Parathyroid adenoma (tissue), 2 donors: ENCODE results near the gene FAM163B.

Source experiments
- H2AFZ ChIP-seq: fragments of 300-600 bp; sonication (generic); one replicate; pipeline ENCODE4 v1.7.0; 2017; ENCODE audit warnings: antibody characterized with exemption, mild to moderate bottlenecking
- H3K27ac ChIP-seq: fragments of 300-600 bp; sonication (generic); one replicate; pipeline ENCODE4 v1.7.0; 2017
- H3K27me3 ChIP-seq: fragments of 300-600 bp; sonication (generic); one replicate; pipeline ENCODE4 v1.7.0; 2017; ENCODE audit warnings: low read length; ENCODE audit not compliant: control insufficient read depth, insufficient read depth
- H3K36me3 ChIP-seq: fragments of 300-600 bp; sonication (generic); one replicate; pipeline ENCODE4 v1.7.0; 2017; ENCODE audit warnings: low read length; ENCODE audit not compliant: control insufficient read depth, insufficient read depth
- H3K4me1 ChIP-seq: fragments of 300-600 bp; sonication (generic); one replicate; pipeline ENCODE4 v1.7.0; 2017; ENCODE audit warnings: control low read depth
- H3K4me2 ChIP-seq: fragments of 300-600 bp; sonication (generic); one replicate; pipeline ENCODE4 v1.7.0; 2017; ENCODE audit warnings: low read length
- H3K4me3 ChIP-seq: fragments of 300-600 bp; sonication (generic); one replicate; pipeline ENCODE4 v1.7.0; 2017; ENCODE audit warnings: low read depth, low read length
- H3K79me2 ChIP-seq: fragments of 300-600 bp; sonication (generic); one replicate; pipeline ENCODE4 v1.7.0; 2017; ENCODE audit warnings: control low read depth
- H3K9ac ChIP-seq: fragments of 300-600 bp; sonication (generic); one replicate; pipeline ENCODE4 v1.7.0; 2017; ENCODE audit warnings: mild to moderate bottlenecking
- H3K9me3 ChIP-seq: fragments of 300-600 bp; sonication (generic); one replicate; pipeline ENCODE4 v1.7.0; 2017; ENCODE audit warnings: low read length; ENCODE audit not compliant: control insufficient read depth
- TF ChIP-seq, protein P1 (sequence below): fragments of 300-600 bp; sonication (generic); IDR thresholded peaks from one replicate; pipeline ENCODE4 v1.7.0; 2017; ENCODE audit warnings: antibody characterized with exemption, mild to moderate bottlenecking
- donor health status: primary hyperparathyroidism.

The FAM163B gene

DNA sequence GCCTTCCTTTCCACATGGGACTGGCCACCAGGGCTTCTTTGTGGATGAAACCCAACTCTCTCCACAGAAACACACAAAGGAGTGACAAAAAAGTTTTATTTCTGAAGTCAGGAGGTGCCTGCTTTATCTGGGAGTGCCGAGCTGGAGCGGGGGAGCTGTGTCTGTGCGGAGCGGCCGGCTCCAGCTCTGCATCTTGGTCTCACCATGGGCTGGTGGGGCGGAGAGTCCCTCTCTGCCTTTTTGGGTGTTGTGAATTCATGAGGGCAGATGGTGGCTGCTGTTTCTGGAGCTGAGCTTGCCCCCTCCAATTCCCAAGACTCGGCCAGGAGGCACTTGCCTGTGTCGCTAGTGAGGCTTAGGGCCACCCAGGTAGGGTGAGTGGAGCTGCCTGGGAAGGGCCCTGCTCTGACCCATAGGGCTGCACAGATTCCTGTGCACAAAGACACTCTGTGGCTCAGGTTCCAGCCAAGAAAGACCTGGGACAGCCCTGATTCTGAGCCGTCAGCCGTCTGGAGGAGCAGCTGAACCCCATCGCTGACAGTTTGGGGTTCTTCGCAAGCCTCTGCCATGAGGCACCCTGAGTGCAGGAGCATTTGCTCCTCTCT lies 28.4 kb upstream of the FAM163B start:
- H3K36me3 ChIP-seq, result no peaks in the 10 kb centered on the region
- TF ChIP-seq, protein P1, sequence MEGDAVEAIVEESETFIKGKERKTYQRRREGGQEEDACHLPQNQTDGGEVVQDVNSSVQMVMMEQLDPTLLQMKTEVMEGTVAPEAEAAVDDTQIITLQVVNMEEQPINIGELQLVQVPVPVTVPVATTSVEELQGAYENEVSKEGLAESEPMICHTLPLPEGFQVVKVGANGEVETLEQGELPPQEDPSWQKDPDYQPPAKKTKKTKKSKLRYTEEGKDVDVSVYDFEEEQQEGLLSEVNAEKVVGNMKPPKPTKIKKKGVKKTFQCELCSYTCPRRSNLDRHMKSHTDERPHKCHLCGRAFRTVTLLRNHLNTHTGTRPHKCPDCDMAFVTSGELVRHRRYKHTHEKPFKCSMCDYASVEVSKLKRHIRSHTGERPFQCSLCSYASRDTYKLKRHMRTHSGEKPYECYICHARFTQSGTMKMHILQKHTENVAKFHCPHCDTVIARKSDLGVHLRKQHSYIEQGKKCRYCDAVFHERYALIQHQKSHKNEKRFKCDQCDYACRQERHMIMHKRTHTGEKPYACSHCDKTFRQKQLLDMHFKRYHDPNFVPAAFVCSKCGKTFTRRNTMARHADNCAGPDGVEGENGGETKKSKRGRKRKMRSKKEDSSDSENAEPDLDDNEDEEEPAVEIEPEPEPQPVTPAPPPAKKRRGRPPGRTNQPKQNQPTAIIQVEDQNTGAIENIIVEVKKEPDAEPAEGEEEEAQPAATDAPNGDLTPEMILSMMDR, result no peak
- no peak overlapping the region for H3K4me3 ChIP-seq
- H3K9ac ChIP-seq, result no peak overlapping the region
- H3K4me2 ChIP-seq, result no peak overlapping the region
- H2AFZ ChIP-seq, result no peak overlapping the region
- H3K4me1 ChIP-seq, result peaks cover 4% of the 10 kb centered on the region
- H3K79me2 ChIP-seq, result no peaks in the 10 kb centered on the region
- no peaks in the 10 kb centered on the region for H3K27me3 ChIP-seq
- H3K9me3 ChIP-seq, result no peaks in the 10 kb centered on the region
- H3K27ac ChIP-seq, result no peak overlapping the region

DNA sequence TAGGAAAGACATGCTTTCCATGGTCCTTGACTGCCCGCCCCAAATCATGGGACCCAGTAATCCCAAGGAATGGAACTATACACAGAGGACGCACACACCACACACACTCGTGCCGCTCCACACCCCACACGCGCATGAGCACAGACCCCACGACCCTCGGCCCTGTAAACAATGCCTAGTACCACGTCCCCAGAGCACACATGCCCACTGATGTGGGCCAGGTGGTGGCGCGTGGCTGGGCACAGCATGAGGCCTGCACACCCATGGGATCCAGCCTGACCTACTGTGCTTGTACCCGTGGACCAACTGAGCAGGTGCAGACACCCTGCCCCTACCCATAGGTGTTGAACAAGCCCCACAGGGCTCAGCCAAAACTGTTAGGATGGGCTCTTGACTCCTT lies 27.7 kb upstream of the FAM163B start:
- no peak overlapping the region for H3K4me2 ChIP-seq
- TF ChIP-seq, protein P1, result no peak
- no peak overlapping the region for H3K4me3 ChIP-seq
- H3K27me3 ChIP-seq, result no peaks in the 10 kb centered on the region
- no peaks in the 10 kb centered on the region for H3K79me2 ChIP-seq
- H3K27ac ChIP-seq, result no peak overlapping the region
- H3K9ac ChIP-seq, result no peak overlapping the region
- H3K36me3 ChIP-seq, result no peaks in the 10 kb centered on the region
- no peak overlapping the region for H2AFZ ChIP-seq
- peaks cover 4% of the 10 kb centered on the region for H3K4me1 ChIP-seq
- H3K9me3 ChIP-seq, result no peaks in the 10 kb centered on the region

DNA sequence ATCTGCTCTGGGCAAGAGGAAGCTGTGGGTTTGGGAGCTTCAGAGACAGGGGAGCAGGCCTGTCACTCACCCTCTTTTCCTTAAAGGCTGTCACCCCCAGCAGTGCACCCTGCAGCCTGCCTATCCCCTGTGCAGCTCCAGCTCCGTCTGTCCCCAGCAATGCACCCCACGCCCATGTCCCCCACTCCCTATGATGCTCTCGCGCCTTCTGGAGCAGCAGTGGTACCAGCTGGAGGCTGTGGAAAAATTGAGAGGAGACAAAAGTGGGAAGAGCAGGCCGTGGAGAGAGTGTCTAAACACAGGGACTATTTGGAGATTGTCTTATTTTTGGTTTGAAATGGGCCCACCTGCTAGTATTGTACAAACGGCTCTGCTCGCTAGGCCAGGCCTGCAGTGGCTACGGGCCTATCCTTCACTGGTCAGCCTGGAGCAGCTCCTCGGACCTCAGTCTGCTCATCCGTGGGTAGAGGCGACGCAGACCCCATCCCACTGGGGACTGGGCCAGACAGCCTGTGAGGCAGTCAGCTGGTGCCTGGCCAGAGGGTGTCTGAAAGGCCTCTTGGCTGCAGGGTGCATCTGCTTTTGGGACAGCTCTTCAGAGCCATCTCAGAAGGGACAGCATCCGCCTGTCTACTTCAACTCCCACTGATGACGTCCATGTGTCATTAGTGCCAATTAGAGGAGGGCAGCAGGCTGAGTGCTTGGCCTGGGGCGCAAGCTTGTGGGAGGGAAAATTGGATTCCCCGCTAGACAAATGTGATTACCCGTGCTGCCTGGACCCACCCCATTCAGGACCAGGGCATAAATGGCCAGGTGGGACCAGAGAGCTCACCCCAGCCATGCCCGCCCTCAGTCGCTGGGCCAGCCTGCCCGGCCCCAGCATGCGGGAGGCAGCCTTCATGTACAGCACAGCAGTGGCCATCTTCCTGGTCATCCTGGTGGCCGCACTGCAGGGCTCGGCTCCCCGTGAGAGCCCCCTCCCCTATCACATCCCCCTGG lies 26.6 kb upstream of the FAM163B start, which contains the start of gene DBH:
TSS of gene DBH (plus strand) at position 831 of the 999 bp plus-strand sequence. CDS start at position 840, 9 bp downstream.
- Histone ChIP-seq H3K27ac (no peak within 1 kb of the TSS), H3K79me2 (no peaks in the 10 kb centered on the region), H3K4me2 (no peak within 1 kb of the TSS), H3K36me3 (no peaks in the 10 kb centered on the region), H2AFZ (no peak within 1 kb of the TSS), H3K27me3 (no peaks in the 10 kb centered on the region), H3K4me3 (no peak within 1 kb of the TSS), H3K4me1 (peaks cover 4% of the 10 kb centered on the region), H3K9me3 (no peaks in the 10 kb centered on the region), H3K9ac (no peak within 1 kb of the TSS)
- TF ChIP-seq, protein P1, result no peak

DNA sequence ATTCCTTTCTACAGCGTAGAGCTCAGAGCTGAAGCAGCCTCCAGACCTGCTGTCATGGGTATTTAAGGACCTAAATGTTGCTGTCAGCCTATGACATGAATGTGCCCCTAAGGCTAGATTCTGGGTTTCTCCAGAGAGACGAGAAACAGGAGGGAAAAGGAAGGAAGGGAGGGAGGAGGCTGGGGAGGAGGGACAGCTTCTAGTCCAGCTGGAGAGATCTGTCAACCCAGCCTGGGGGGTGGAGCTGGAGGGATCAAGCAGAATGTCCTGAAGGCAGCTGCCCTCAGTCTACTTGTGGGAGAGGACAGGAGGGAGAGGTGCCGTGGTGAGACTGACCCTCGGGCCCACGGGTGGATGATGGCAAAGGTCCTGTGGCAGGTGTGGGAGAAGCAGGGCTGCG lies 25.9 kb upstream of the FAM163B start:
- Histone ChIP-seq H3K4me1 (peaks cover 4% of the 10 kb centered on the region), H3K27me3 (no peaks in the 10 kb centered on the region), H3K4me3 (no peak overlapping the region), H3K36me3 (no peaks in the 10 kb centered on the region), H2AFZ (no peak overlapping the region), H3K9me3 (no peaks in the 10 kb centered on the region), H3K4me2 (no peak overlapping the region), H3K27ac (no peak overlapping the region), H3K79me2 (no peaks in the 10 kb centered on the region), H3K9ac (no peak overlapping the region)
- TF ChIP-seq, protein P1, result no peak
